ENCODE measurements around the gene REELD1. TPM values are rescaled to one million over a fixed set of nuclear protein-coding genes. Genes with fewer than 3 reads are reported as not detected.

Gene REELD1
- total RNA-seq, 4 donors from 2014 or later, result 0.33 to 0.83 TPM; not detected in 2

- Histone ChIP-seq H3K27me3 (no peaks in the 10 kb centered on the region), H3K27ac (replicated peaks in 1 of 4) (no peak overlapping the region), H3K4me3 (no peak overlapping the region), H3K4me1 (peaks cover 0 to 3% (median 0%) of the 10 kb centered on the region in 4 donors), H3K9me3 (no peaks in the 10 kb centered on the region), H3K36me3 (no peaks in the 10 kb centered on the region)
- intact Hi-C loops (cut with DNase I), result no loop called here
- 77% methylated on average over 2 of the region's 2 CpGs for WGBS
- TF ChIP-seq, protein P1, sequence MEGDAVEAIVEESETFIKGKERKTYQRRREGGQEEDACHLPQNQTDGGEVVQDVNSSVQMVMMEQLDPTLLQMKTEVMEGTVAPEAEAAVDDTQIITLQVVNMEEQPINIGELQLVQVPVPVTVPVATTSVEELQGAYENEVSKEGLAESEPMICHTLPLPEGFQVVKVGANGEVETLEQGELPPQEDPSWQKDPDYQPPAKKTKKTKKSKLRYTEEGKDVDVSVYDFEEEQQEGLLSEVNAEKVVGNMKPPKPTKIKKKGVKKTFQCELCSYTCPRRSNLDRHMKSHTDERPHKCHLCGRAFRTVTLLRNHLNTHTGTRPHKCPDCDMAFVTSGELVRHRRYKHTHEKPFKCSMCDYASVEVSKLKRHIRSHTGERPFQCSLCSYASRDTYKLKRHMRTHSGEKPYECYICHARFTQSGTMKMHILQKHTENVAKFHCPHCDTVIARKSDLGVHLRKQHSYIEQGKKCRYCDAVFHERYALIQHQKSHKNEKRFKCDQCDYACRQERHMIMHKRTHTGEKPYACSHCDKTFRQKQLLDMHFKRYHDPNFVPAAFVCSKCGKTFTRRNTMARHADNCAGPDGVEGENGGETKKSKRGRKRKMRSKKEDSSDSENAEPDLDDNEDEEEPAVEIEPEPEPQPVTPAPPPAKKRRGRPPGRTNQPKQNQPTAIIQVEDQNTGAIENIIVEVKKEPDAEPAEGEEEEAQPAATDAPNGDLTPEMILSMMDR (IDR thresholded peaks at IDR 0.05), result no peak
- TF ChIP-seq EP300 (IDR thresholded peaks at IDR 0.05), result no peak
- no peak for DNase-seq (ENCODE audit: extremely low spot score)
Observed at GRCh38 chr4:146269228-146269653, 54.9 kb downstream of the REELD1 start.

GRCh38 chr4:146271466-146271865, 57.1 kb downstream of the REELD1 start:
- WGBS, result 98% methylated on average over 3 of the region's 3 CpGs
- DNase-seq (ENCODE audit: extremely low spot score), result no peak

GRCh38 chr4:146273204-146273901, 59.0 kb downstream of the REELD1 start:
- no peak for DNase-seq (ENCODE audit: extremely low spot score)
- Histone ChIP-seq H3K36me3 (no peaks in the 10 kb centered on the region), H3K27me3 (no peaks in the 10 kb centered on the region), H3K4me3 (no peak overlapping the region), H3K9me3 (no peaks in the 10 kb centered on the region), H3K27ac (replicated peaks in 1 of 4) (no peak overlapping the region), H3K4me1 (peaks cover 0 to under 1% (median 0%) of the 10 kb centered on the region in 4 donors)
- TF ChIP-seq EP300 (IDR thresholded peaks at IDR 0.05), result no peak
- TF ChIP-seq POLR2AphosphoS5 (IDR thresholded peaks at IDR 0.05), result no peak
- TF ChIP-seq POLR2A (IDR thresholded peaks at IDR 0.05; ENCODE audit: low read depth), result no peak
- TF ChIP-seq, protein P1 (IDR thresholded peaks at IDR 0.05), result no peak
- intact Hi-C loops (cut with DNase I), result no loop called here
- WGBS, result 90% methylated on average over 5 of the region's 5 CpGs

More at GRCh38 chr4:146271466-146271865, 57.1 kb downstream of the REELD1 start:
- no peaks in the 10 kb centered on the region for H3K36me3 ChIP-seq
- H3K4me1 ChIP-seq, result peaks cover 0 to 3% (median 0%) of the 10 kb centered on the region in 4 donors
- no peak overlapping the region for H3K27ac ChIP-seq (replicated peaks in 1 of 4)
- H3K4me3 ChIP-seq, result no peak overlapping the region
- TF ChIP-seq POLR2AphosphoS5 (IDR thresholded peaks at IDR 0.05) (no peak), POLR2A (IDR thresholded peaks at IDR 0.05; ENCODE audit: low read depth) (no peak), EP300 (IDR thresholded peaks at IDR 0.05) (no peak)
- TF ChIP-seq, protein P1 (IDR thresholded peaks at IDR 0.05), result no peak
- intact Hi-C loops (cut with DNase I), result no loop called here
- no peaks in the 10 kb centered on the region for H3K9me3 ChIP-seq
- H3K27me3 ChIP-seq, result no peaks in the 10 kb centered on the region

DNA sequence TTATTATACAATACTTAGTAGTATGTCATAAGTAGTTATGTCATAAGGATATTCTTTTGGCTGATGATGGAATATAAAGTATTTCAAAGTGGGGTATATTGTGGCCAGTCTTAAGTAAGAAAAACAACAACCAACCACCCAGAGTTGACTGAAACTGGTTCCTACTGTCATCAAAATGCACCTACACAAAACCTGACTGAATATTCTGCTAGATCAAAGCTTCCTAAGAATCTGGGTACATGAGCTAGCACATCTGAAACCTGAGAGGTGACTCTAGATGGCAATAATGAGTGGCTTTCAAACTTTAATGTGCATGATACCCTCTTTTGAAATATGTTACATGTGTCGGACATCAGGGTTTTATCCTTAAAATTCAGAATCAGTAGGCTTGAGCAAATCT, 60.4 kb downstream of the REELD1 start:
- intact Hi-C loops (cut with DNase I), result no loop called here
- no peak overlapping the region for H3K4me3 ChIP-seq
- no peaks in the 10 kb centered on the region for H3K9me3 ChIP-seq

More for the DNA sequence above, 60.4 kb downstream of the REELD1 start:
- Histone ChIP-seq H3K27me3 (no peaks in the 10 kb centered on the region), H3K4me1 (no peaks in the 10 kb centered on the region), H3K36me3 (no peaks in the 10 kb centered on the region), H3K27ac (replicated peaks in 1 of 4) (no peak overlapping the region)
- TF ChIP-seq, protein P1 (IDR thresholded peaks at IDR 0.05), result no peak
- TF ChIP-seq POLR2AphosphoS5 (IDR thresholded peaks at IDR 0.05) (no peak), POLR2A (IDR thresholded peaks at IDR 0.05; ENCODE audit: low read depth) (no peak), EP300 (IDR thresholded peaks at IDR 0.05) (no peak)
- WGBS, result 95% methylated on average over 1 of the region's 1 CpG
- DNase-seq (ENCODE audit: extremely low spot score), result no peak
